ENCODE measurements around the gene SLC4A11. TPM values are rescaled to one million over a fixed set of nuclear protein-coding genes. Genes with fewer than 3 reads are reported as not detected.

SLC4A11 gene
- polyA plus RNA-seq, 1 of the 3 experiments (the other 2 are of a cell fraction) = 2.7 TPM

GRCh38 chr20:3195590-3196237 is 43.3 kb downstream of the SLC4A11 start (continued):
- TF ChIP-seq PBX3 (IDR thresholded peaks at IDR 0.05) = no peak
- no peak for TF ChIP-seq TCF12 (IDR thresholded peaks at IDR 0.05)
- TF ChIP-seq ELF1 (IDR thresholded peaks at IDR 0.05) = no peak
- TF ChIP-seq EP300 (IDR thresholded peaks at IDR 0.05; ENCODE audit: borderline replicate concordance in 1 of 2, low read depth in 1 of 2, low read length in 1 of 2) = no peak

GRCh38 chr20:3194617-3195280 is 44.2 kb downstream of the SLC4A11 start:
- no peaks in the 10 kb centered on the region for H3K4me1 ChIP-seq (ENCODE audit: control insufficient read depth in 1 of 2, insufficient read depth in 2 of 2, low read depth in 1 of 2, low read length in 1 of 2)
- no peak overlapping the region for H3K27ac ChIP-seq (ENCODE audit: low read depth in 2 of 2, low read length in 1 of 2)
- H3K9me2 ChIP-seq = no peaks in the 10 kb centered on the region
- ChIA-PET CTCF (no interaction called here), POLR2A (no interaction called here)
- H3K79me2 ChIP-seq (ENCODE audit: insufficient read depth) = 0 out of 2 replicates have a peak, but pooled peaks cover 3% of the 10 kb centered on the region
- H3K9ac ChIP-seq = no peak overlapping the region
- no peaks in the 10 kb centered on the region for H3K27me3 ChIP-seq (ENCODE audit: insufficient read depth)
- TF ChIP-seq POLR2AphosphoS5 (IDR thresholded peaks at IDR 0.05; ENCODE audit: low read depth, low read length) (no peak), TAF1 (IDR thresholded peaks at IDR 0.05; ENCODE audit: borderline replicate concordance, low read depth, low read length) (no peak), USF1 (IDR thresholded peaks at IDR 0.05; ENCODE audit: borderline replicate concordance, low read depth) (no peak), CTCF (IDR thresholded peaks at IDR 0.05) (no peak), CHD2 (IDR thresholded peaks at IDR 0.05; ENCODE audit: low read length, partially characterized antibody) (no peak), EZH2phosphoT487 (IDR thresholded peaks at IDR 0.05; ENCODE audit: borderline replicate concordance, low read depth) (no peak), PBX3 (IDR thresholded peaks at IDR 0.05) (no peak), RFX5 (IDR thresholded peaks at IDR 0.05; ENCODE audit: low read length) (no peak), RCOR1 (IDR thresholded peaks at IDR 0.05; ENCODE audit: low read length) (no peak), NFIC (IDR thresholded peaks at IDR 0.05; ENCODE audit: borderline replicate concordance) (no peak), ZBTB33 (IDR thresholded peaks at IDR 0.05; ENCODE audit: borderline replicate concordance, low read depth) (no peak), FOXJ3 (CRISPR knock-in tag; IDR thresholded peaks at IDR 0.05) (no peak), TEAD4 (IDR thresholded peaks at IDR 0.05; ENCODE audit: borderline replicate concordance, insufficient read depth) (no peak), ELF1 (IDR thresholded peaks at IDR 0.05) (no peak), TCF12 (IDR thresholded peaks at IDR 0.05) (no peak)
- peaks cover 12 to 60% of the 10 kb centered on the region in 2 experiments for H3K36me3 ChIP-seq (replicated peaks in 1 of 2; ENCODE audit: control insufficient read depth in 1 of 2, insufficient read depth in 2 of 2, low read length in 1 of 2)
- no peaks in the 10 kb centered on the region for H3K9me3 ChIP-seq
- no peaks in the 10 kb centered on the region for H4K20me1 ChIP-seq (ENCODE audit: insufficient read depth)
- H3K4me2 ChIP-seq = no peak overlapping the region
- DNase-seq = no peak
- 95% methylated on average over 10 of the region's 10 CpGs for WGBS (ENCODE audit: low lambda C conversion rate)
- H2AFZ ChIP-seq (ENCODE audit: low read depth) = no peak overlapping the region
- H3F3A ChIP-seq (replicated peaks; ENCODE audit: insufficient read depth) = no peaks in the 10 kb centered on the region
- H3K4me3 ChIP-seq (ENCODE audit: low read depth in 2 of 2, low read length in 1 of 2) = no peak overlapping the region
